Activated CD4-positive, alpha-beta T cell treated with anti-CD3 and anti-CD28 coated beads, Interleukin-2, amount 50 U/mL, for 48 hours (primary cell): ENCODE data around the gene FAAP100.

ENCODE experiments used
- DNase-seq, 2 experiments: peaks; one replicate each; pipeline ENCODE4 v3.0.0-alpha.2; 2020

Gene FAAP100

DNA sequence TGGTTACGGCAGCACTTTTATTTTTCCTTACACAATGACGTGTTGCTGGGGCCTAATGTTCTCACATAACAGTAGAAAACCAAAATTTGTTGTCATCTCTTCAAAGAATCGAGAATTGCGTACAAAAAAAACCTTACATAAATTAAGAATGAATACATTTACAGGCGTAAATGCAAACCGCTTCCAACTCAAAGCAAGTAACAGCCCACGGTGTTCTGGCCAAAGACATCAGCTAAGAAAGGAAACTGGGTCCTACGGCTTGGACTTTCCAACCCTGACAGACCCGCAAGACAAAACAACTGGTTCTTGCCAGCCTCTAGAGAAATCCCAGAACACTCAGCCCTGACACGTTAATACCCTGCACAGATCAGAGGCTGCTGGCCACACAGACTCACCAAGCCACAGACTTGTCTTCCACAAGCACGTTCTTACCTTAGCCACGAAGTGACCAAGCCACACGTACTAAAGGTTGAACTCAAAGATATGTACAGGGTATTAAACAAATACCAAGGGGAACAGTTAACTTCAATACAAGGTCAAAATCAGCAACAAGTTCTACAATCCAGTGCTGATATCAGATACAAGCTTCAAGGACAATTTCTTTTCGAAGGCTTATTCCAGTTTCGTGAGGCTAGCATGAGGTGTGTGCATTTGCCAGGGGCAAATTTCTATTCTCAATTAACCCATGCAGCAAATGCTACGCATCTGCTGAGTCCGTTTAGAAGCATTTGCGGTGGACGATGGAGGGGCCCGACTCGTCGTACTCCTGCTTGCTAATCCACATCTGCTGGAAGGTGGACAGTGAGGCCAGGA lies 42.0 kb downstream of the FAAP100 start:
- DNase-seq: peak in 1 of 2 experiments; percentile 34

GRCh38 chr17:81509207-81509971 lies 42.8 kb downstream of the FAAP100 start:
- DNase-seq: peak; percentile 37 to 46

GRCh38 chr17:81508639-81509206 lies 43.4 kb downstream of the FAAP100 start:
- DNase-seq: peak in 1 of 2 experiments; percentile 42

- DNase-seq: no peak
Observed at GRCh38 chr17:81503619-81504018, 48.5 kb downstream of the FAAP100 start.

GRCh38 chr17:81502471-81503017 lies 49.6 kb downstream of the FAAP100 start:
- DNase-seq: no peak

- no peak for DNase-seq
Observed at GRCh38 chr17:81500047-81500446, 52.1 kb downstream of the FAAP100 start.

GRCh38 chr17:81499601-81499970 lies 52.6 kb downstream of the FAAP100 start:
- no peak for DNase-seq

GRCh38 chr17:81498953-81499600 lies 53.1 kb downstream of the FAAP100 start:
- no peak for DNase-seq

GRCh38 chr17:81494626-81495377 lies 57.4 kb downstream of the FAAP100 start:
- DNase-seq: no peak

DNA sequence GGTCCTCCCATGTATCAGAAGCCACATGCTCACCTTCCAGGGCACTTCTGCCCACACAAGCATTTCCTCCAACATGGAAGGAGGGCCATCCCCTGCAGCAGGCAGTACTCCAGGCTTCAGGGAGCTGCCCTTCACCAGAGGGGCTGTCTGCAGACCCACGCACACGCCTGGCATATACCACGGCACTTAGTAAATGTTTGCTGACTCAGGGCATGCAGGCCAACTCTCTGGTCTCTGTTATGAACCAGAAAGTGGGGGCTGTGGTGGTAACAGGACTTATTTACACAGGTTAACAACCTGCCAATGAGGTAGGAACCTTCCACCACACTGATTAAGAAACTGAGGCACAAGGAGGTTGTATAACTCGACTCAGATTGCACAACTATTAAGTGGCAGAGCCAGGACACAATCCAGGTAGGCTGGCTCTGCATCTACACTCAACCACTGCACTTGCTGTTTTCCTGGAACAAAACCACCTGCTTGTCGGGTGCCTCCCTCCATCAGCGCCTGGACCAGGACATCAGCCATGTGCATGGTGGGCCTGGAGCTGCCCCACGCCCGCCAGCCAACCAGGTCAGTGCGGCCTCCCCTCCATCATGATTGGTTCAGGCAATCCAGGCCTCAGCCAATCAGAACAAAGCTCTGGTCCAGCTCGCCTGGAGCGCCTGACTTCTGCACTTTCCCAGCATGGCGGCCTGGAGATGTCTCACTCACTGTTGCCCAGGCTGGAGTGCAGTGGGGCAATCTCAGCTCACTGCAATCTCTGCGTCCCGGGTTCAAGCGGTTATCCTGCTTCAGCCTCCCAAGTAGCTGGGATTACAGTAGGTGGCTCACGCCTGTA lies 58.7 kb downstream of the FAAP100 start:
- no peak for DNase-seq

DNA sequence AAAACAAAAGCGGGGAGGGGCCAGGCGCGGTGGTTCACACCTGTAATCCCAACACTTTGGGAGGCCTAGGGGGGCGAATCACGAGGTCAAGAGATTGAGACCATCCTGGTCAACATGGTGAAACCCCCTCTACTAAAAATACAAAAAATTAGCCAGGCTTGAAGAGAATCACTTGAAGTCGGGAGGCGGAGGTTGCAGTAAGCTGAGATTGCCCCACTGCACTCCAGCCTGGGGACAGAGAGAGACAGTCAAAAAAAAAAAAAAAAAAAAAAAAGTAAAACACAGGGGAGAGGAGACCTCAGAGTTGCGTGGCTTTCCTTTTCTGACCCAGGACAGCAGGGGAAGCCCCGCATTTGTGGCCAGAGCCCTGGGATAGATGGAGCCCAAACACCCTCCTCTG lies 59.4 kb downstream of the FAAP100 start:
- DNase-seq: no peak

DNA sequence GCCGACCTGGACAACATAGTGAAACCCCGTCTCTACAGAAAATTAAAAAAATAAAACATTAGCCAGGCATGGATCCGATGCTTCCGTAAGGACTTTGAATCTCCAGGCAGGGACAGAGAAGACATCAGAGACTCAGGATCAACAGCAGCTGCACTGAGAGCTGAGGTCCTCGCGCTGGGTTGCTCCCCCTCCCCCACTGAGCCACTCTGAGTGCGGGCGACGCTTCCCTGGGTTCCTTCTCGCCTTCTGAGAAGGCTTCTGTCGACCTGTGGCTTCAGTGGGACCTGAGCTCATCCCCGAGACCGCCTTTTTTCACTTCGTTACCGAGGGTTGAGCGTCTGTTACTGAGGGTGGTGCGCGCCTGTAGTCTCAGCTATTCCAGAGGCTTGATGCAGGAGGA lies 60.0 kb downstream of the FAAP100 start:
- DNase-seq: no peak

DNA sequence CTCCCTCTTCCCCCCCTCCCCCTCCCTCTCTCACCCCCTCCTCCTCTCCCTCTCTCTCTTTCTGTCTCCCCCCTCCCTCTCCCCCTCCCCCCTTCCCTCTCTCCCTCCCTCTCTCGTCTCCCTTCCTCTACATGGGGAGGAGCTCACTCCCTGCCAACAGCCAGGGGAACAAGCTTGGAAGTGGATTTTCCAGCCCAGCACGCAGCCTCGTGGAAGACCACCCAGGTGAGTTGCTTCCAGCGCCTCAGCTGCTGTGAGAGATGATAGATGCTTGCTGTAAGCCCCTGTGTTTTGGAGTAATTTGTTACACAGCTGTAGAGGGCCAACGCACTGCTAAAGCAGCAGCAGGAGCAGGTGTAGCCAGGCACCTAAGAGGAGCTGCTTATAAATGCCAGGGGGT lies 60.4 kb downstream of the FAAP100 start:
- DNase-seq: no peak

GRCh38 chr17:81491181-81491581 lies 61.0 kb downstream of the FAAP100 start:
- DNase-seq: no peak

DNA sequence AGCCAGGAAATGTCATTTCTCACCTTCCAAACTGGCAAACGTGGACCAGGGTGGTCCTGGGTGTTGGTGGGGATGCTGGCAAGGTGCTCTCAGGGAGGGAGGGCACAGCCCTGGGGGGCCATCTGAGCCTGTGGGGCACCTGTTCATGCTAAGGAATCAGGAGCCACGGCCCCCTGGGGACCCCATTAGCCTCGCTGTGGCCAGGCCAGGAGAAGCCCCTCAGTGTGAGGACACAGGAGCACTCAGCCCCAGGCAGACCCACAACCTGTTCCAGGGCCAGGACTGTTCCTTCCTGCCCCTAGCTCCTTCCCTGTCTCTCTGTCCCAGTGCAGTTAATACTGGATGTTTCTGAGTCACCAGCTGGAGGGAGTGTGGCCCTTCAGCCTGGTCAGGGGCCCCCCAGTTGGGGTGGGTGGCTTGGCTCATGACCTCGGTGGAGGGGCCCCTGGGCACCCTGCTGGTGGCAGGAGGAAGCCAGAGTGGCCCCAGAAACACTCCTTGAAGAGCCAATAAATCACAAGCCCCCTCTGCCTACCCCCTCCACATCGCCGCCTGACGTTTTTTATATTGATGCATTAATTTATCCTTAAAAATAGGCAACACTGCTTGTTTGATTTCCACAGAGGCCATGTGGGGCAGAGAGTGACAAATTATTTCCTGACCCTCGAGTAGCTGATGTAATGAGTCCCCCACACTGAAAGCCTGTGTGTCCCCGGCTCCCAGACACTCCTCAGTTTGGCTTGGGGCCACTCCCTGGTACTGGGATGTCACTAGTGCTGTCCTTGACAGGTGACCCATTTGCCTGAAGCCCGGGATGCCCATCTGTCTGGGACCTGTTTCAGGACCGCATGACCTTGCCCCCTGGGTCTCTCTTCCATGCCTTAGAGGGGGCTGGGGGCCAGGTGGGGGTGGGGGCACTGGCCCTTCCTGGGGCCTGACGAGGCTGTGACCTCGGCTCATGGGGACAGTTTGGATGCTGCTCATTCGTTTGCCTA lies 61.9 kb downstream of the FAAP100 start:
- DNase-seq: no peak
